ENCODE results near the gene NMT1. TPM values are rescaled to one million over a fixed set of nuclear protein-coding genes. Genes with fewer than 3 reads are reported as not detected.

Gene NMT1
- total RNA-seq, 1 donor = 77.6 TPM

- DNase-seq (ENCODE audit: low read depth) = no peak
- no peak overlapping the region for H3K4me3 ChIP-seq (ENCODE audit: low read depth, low read length)
- TF ChIP-seq CTCF (IDR thresholded peaks at IDR 0.05; ENCODE audit: insufficient read depth, low read length) = no peak
These were observed 42.2 kb downstream of the NMT1 start for GRCh38 chr17:45103269-45103795.

- TF ChIP-seq CTCF (IDR thresholded peaks at IDR 0.05; ENCODE audit: insufficient read depth, low read length) = no peak
- H3K4me3 ChIP-seq (ENCODE audit: low read depth, low read length) = no peak overlapping the region
- DNase-seq (ENCODE audit: low read depth) = no peak
These were observed 42.9 kb downstream of the NMT1 start for GRCh38 chr17:45104029-45104428.

GRCh38 chr17:45104497-45104896 lies 43.4 kb downstream of the NMT1 start:
- H3K4me3 ChIP-seq (ENCODE audit: low read depth, low read length) = no peak overlapping the region
- no peak for TF ChIP-seq CTCF (IDR thresholded peaks at IDR 0.05; ENCODE audit: insufficient read depth, low read length)
- no peak for DNase-seq (ENCODE audit: low read depth)

GRCh38 chr17:45104907-45105624 lies 43.9 kb downstream of the NMT1 start:
- no peak overlapping the region for H3K4me3 ChIP-seq (ENCODE audit: low read depth, low read length)
- no peak for TF ChIP-seq CTCF (IDR thresholded peaks at IDR 0.05; ENCODE audit: insufficient read depth, low read length)
- DNase-seq (ENCODE audit: low read depth) = no peak

- H3K4me3 ChIP-seq (ENCODE audit: low read depth, low read length) = no peak overlapping the region
- DNase-seq (ENCODE audit: low read depth) = no peak
- TF ChIP-seq CTCF (IDR thresholded peaks at IDR 0.05; ENCODE audit: insufficient read depth, low read length) = no peak
These were observed 45.0 kb downstream of the NMT1 start for GRCh38 chr17:45106096-45106495.

GRCh38 chr17:45106582-45106981 lies 45.5 kb downstream of the NMT1 start:
- no peak overlapping the region for H3K4me3 ChIP-seq (ENCODE audit: low read depth, low read length)
- no peak for DNase-seq (ENCODE audit: low read depth)
- TF ChIP-seq CTCF (IDR thresholded peaks at IDR 0.05; ENCODE audit: insufficient read depth, low read length) = no peak
